GM12873 (cell line): Measurements from ENCODE around the gene MRPS34.

Experiments
- CTCF ChIP-seq: IDR thresholded peaks from 2 replicates; pipeline ENCODE4 v1.5.1; 2012; ENCODE audit warnings: low read depth, mild to moderate bottlenecking, moderate library complexity, low read length, control low read depth; ENCODE audit not compliant: insufficient read depth; ENCODE audit errors: missing control alignments

MRPS34 gene

GRCh38 chr16:1779234-1779701 lies 6.3 kb upstream of the MRPS34 start:
- TF ChIP-seq CTCF = no peak

GRCh38 chr16:1778200-1779179 lies 5.6 kb upstream of the MRPS34 start:
- no peak for TF ChIP-seq CTCF

DNA sequence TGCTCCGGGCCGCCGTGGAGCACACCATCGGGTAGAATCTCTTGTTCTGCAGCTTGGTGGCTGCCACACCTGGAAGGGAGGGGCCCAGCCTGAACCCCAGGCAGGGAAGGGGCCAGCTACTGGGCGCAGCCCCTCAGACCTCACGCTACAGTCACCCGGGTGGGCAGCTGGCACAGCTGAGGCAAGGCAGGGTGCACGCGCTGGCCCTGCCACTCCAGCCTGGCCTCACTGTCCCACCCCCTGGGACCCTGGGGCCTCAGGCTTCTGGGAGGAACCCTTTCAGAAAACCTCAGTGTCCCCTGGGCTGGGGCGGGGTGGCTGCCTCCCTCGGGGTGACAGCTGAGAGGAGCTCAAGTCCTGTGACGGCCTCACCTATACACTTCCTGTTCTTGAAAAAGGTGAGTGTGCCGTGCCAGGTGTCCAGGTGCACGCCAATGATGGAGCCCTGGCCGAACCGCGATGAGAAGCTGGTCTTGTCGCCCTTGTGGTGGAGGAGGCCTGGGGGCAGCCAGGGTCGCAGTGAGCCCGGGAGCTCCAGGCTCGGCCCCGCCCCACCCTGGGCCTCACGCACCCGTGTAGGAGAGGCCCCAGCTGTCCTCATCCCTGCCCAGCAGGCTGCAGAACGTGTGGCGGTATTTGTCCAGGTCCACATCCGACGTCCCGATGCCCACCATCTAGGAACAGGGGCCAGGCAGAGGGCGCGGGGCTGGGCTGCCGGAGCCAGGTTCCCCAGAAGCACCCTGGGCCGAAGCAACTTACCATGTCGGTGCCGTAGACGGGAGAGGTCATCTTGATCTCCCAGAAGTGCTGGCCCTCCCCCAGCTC lies 4.7 kb upstream of the MRPS34 start:
- no peak for TF ChIP-seq CTCF

GRCh38 chr16:1776991-1777374 lies 4.0 kb upstream of the MRPS34 start:
- no peak for TF ChIP-seq CTCF

GRCh38 chr16:1776672-1776955 lies 3.7 kb upstream of the MRPS34 start:
- TF ChIP-seq CTCF = no peak

DNA sequence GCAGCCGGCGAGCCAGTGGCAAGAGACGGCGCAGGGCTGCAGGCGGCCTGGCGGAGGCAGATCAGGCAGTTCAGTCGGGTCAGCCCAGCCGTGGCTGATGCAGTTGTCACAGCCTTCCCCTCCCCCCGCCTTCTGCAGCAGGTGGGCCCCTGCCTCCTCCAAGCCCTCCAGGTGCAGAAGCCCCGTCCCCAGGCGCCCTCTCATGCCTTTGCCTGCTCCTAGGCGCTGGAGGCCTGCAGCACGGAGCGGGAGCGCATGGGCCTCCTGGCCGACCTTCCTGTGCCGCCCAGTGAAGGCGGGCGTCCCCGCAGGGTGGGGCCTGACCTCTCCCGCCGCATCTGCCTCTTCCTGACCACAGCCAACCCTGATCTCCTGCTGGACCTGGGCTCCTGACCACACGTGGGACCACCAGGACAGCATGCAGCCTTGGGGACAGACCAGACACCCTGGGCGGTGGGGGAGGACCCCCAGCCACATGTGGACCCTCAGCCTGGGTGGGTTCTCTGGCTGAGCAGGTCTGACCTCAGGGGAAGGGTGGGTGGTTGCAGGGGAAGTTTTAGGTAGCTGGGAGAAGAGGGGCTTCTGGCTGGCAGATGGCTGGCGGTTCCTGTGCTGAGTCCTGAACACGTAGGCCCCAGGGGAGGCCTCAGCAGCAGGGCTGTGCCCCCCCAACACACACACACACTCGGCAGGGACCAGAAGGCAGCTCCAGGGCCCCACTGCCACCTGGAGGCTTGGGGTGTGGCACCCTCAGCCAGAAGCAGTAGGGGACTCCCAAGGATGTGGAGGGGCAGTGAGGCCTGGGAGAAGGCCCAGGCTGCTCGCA lies 3.1 kb upstream of the MRPS34 start:
- no peak for TF ChIP-seq CTCF
